Tibial nerve (tissue), 3 donors: ENCODE data around the gene RTCB.

ENCODE experiments used
- POLR2A ChIP-seq, 2 donors: fragments of 450-650 bp; IDR thresholded peaks; one replicate each; pipeline ENCODE4 v1.6.1; 2017; ENCODE audit warnings: antibody characterized with exemption in 2 of 2, mild to moderate bottlenecking in 2 of 2, moderate library complexity in 2 of 2
- TF ChIP-seq, protein P1 (sequence below), 5 experiments: fragments of 200-600 bp in 3 of 5; fragments of 450-650 bp in 2 of 5; sonication (generic) in 3 of 5; IDR thresholded peaks; one replicate each; pipeline ENCODE4 v1.5.1; 2016 to 2019; ENCODE audit warnings: antibody characterized with exemption in 5 of 5, mild to moderate bottlenecking in 3 of 5, moderate library complexity in 2 of 5

GRCh38 chr22:32411829-32412592, at the start of gene RTCB:
- TF ChIP-seq, protein P1, sequence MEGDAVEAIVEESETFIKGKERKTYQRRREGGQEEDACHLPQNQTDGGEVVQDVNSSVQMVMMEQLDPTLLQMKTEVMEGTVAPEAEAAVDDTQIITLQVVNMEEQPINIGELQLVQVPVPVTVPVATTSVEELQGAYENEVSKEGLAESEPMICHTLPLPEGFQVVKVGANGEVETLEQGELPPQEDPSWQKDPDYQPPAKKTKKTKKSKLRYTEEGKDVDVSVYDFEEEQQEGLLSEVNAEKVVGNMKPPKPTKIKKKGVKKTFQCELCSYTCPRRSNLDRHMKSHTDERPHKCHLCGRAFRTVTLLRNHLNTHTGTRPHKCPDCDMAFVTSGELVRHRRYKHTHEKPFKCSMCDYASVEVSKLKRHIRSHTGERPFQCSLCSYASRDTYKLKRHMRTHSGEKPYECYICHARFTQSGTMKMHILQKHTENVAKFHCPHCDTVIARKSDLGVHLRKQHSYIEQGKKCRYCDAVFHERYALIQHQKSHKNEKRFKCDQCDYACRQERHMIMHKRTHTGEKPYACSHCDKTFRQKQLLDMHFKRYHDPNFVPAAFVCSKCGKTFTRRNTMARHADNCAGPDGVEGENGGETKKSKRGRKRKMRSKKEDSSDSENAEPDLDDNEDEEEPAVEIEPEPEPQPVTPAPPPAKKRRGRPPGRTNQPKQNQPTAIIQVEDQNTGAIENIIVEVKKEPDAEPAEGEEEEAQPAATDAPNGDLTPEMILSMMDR (IDR thresholded peaks at IDR 0.05) = no peak
- peak in 1 of 2 donors; percentile 30 for TF ChIP-seq POLR2A (IDR thresholded peaks at IDR 0.05)
